ENCODE results near the gene COL15A1.
"Not testable (repeated sequence)": the region's sequence is repeated elsewhere in the genome, so short reads cannot be mapped to it uniquely, and the experiment has no call there.

Gene COL15A1

DNA sequence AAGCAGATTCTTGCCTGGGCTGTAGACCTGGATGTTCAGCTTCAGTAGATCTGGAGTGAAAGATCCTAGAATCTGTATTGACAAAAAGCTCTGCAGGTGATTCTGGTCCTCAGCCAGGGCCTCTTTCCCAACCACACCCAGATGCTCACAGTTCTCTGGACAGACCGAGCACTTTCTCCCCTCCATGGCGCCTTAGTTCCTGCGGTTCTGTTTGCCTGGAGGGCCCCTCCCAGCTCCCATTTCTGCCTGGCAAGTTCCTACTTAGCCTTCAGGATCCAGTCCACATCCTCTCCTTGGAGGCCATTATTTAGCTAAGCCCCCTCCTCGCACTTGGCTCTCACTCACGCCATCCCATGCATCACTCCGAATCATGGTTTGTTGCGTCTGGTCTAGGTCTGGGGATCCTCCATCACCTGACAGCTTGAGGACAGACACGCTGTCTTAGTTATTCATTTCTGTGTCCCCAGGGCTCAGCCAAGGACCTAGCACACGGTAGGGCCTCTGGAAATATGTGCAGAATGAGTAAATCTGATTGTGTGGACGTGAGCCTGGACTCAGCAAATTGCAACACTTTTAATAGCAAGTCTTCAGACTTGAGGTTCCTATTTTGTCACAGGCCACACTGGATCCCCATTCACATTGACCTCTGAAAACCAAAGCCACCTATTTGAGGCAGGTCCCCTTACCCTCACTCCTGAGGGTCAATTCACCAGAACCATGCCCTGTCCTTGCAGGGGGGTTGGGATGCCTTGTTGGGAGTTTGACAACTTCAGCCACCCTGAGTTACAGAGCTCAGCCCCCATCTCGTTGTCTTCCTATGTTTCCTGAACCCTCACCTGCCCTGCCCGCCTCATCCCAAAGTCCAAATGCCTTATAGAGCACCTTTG lies 50.7 kb downstream of the COL15A1 start:
- DNase-seq (ENCODE audit: low spot score), result no peak

DNA sequence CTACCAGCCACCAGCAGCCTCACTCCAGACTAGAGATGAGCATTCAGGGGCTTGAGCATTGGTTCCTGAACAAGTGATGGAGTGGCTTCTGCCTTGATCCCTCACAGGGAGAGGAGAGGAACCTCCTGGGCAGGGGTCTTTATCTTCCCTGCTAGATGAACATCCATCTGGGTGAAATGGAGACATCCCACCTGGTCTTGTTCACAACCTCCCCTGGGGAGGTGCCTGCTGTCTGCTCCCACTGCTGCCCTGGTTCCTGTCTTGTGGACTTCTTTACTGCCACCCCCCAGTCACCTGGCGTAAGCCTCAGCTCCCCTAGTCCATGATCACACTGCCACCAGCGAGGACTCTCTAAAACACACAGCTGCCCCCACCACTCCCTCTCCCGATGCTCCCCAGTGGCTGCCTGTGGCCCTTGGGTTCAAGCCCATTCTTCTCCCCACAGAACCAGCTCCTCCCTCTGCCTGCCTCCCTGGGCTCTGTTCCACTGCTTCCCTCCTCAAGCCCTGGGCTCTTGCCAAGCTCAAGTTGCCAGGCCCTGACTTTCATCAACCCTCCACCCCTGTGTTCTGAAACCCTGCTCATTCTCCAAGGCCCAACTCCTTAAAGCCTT lies 51.5 kb downstream of the COL15A1 start:
- DNase-seq (ENCODE audit: low spot score), result no peak

DNA sequence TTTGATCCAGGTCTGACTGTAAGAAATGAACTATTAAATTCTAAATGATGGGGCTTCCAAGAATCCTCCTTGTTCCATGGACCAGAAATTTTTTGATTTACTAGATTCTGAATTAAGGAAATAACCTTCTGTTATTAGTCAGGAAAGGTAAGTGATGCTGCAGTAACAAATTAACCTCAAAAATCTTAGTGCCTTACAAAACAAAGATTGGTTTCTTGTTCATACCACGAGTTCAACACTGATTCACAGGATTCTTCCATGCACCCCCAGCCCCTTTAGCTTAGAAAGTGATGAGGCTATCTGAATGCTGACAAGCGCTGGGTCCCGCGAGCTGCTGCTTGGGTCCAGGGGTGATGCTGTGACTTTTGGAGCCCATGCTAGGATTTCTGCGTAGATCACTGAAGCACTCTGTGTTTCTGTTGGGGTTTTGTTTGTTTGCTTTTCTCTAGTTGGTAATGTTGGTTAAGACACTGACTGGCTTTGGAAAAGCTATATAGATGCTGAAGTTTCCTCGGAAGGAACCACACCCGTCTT lies 52.3 kb downstream of the COL15A1 start:
- DNase-seq (ENCODE audit: low spot score), result no peak

DNA sequence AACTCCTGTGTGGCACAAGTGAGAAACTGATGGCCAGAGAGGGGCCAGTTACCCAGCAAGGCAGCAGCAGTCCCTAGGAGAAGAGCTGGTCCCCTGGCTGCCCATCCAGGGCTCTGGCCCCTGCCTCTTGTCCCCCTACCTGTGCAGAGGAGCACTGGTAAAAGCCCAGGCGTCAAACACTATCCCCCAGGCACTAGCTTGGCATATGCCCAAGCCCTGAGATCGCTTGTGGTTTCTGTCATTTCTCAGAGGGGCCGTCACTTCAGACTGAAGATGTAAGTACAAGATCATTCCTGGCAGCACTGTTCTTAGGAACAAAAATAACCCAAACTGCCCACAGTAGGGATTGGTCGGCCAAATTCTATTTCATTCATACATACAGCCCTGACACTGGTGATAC lies 53.9 kb downstream of the COL15A1 start:
- DNase-seq (ENCODE audit: low spot score), result no peak

DNA sequence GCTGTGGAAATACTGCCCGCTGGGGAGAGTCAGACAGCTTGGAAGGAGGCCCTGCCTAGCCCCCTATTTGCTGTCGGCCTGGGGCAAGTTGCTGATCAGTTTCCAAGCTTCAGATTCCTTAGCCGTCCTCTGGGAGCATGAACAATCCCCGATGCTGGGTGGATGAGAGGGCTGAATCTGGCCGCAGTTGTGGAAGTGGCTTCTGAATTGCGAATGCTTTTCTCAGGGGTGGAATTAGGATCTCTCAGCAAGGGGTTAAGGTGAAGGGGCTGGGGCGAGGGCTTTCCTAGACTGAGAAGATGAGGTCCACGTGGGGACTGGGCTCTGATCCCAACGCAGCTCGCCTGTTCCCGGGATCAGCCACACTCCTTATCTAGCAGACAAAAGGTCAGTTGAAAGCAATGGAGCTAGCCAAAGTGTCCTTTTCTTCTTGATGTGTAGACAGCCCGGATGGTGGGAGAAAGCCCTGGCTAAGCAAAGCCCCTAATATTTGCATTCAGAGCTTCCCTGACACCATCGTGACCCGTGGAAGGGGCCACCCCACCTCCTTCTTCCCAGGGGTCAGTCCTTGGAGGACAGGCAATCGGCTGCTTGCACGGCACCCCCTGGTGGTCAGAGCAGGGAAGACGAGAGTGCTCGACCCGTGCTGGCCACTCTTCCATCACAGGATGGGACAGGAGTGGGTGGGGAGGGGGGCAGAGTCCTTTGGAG lies 54.9 kb downstream of the COL15A1 start:
- peak; percentile 45 for DNase-seq (ENCODE audit: low spot score)

DNA sequence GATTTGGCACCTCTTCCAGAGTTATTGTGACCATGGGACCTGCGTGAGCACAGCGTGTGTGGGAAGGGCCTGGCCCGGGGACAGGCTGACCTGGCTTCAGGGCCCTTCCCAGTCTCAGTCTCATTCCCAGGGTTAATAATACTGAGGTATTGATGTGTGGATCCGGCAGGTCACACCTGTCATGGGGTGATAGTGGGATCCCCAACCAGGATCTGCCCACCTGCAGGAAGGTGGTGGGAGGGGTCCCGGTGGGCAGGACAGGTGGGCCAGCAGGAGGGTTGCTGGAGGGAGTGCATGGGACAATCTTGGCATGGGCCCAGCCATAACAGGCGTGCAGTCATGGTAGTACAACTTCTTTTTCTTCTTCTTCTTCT lies 55.4 kb downstream of the COL15A1 start:
- DNase-seq (ENCODE audit: low spot score), result no peak

DNA sequence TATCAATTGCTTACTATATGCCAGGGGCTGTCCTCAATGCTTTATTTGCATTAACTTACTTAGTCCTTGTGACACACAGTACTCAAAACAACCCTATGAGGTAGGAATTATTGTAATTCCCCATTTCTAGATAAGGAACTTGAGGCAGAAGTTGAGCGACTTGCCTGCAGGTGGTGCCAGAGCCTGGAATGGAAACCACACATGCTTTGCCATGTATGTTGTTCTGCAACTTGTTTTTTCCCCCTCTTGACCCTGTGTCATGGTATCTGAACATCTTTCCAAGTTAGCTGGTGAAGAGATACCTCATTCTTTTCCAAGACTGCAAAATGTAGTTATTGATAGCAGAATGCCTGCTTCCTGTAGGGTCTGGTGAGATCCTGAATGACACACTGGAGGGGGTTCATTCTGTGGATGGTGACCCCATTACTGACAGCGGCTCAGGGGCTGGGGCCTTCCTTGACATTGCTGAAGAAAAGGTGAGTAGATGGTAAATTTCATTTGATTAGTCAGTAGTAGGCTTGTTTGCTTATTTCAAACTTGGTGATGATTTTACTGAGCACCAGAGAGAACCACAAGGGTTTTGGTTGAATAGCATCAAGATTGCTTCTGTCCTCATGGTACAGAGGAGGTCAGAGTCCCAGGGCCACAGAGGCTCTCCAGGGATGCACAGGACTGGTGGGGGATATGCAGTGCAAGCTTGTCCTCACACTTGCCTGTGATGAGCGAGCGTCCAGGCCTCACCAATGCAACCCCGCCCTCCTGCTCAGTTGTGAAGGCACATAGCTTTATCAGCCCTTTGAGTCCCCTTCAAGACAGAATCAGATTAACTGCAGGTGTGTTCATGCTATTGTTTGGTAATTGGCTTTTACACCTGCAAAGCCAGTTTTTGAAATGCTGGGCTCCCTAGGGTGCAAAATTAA lies 57.0 kb downstream of the COL15A1 start:
- DNase-seq (ENCODE audit: low spot score), result peak; percentile 65

DNA sequence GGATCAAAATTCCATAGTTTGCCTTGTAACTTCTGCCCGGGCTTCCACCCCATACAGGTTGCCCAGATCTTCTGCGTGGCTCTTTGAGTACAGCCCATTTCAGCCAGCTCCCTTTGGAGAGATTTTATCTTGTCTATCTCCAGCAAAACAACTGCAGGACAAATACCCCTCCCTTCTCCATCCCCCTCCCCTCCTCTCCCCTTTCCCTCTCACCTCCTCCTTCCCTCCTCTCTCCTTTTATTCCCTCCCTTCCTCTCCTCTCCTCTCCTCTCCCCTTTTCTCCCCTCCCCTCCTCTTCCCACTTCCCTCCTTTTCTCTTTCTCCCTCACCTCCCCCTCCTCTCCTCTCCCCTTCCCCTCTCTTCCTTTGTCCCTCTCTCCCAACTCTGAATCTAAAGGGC lies 58.2 kb downstream of the COL15A1 start:
- DNase-seq (ENCODE audit: low spot score), result no peak

DNA sequence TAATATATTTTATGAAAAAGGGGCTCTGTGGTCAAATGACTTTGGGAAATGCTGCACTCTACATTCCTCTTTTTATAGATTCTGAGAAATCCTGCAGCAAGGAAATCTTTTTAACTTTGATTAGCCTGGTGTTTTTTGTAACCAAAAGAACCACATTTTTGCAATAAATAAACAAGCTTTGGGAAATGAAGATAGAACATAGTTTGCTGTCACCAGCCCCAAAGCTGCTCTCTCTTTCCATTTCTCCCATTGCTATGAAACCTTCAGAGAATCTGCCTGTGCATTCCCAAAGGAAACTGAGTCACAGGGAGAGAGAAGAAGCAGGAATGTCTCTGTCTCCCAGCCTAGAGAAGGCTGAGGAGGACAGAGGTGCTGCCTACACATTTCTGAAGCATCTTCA lies 59.0 kb downstream of the COL15A1 start:
- no peak for DNase-seq (ENCODE audit: low spot score)

DNA sequence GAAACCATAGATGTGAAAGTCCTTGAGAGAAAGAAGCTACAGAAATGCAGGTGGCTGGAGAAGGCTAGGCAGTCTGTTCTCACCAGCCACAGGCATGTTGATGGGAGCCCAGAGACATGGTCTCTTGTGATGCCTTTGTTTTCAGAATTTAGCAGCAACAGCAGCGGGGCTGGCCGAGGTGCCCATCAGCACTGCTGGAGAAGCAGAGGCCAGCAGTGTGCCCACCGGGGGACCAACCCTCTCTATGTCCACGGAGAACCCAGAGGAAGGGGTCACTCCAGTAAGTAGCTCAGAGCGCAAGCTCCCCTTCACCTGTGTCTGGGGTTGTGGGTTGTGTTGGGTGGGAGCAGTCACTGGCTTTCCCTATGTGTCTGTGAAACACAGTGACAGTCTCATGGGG lies 59.6 kb downstream of the COL15A1 start:
- no peak for DNase-seq (ENCODE audit: low spot score)

DNA sequence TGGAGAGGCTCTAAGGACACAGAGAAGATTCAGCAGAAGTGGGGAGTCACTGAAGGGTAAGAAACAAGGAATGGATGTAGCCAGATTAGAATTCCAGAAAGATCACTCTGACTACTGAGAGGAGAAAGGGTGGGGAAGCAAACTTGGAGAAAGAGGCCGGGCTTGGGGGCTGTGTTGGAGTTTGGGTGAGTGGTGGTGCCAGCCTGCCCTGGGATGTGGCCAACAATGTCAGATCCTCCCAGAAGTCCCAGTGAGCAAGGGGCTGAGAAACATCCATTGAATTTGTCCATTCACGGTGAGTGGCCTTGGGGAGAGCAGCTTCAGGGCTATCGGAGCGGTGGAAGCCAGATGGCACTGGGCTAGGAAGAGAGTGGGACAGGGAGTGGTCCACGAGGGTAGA lies 60.4 kb downstream of the COL15A1 start:
- no peak for DNase-seq (ENCODE audit: low spot score)

DNA sequence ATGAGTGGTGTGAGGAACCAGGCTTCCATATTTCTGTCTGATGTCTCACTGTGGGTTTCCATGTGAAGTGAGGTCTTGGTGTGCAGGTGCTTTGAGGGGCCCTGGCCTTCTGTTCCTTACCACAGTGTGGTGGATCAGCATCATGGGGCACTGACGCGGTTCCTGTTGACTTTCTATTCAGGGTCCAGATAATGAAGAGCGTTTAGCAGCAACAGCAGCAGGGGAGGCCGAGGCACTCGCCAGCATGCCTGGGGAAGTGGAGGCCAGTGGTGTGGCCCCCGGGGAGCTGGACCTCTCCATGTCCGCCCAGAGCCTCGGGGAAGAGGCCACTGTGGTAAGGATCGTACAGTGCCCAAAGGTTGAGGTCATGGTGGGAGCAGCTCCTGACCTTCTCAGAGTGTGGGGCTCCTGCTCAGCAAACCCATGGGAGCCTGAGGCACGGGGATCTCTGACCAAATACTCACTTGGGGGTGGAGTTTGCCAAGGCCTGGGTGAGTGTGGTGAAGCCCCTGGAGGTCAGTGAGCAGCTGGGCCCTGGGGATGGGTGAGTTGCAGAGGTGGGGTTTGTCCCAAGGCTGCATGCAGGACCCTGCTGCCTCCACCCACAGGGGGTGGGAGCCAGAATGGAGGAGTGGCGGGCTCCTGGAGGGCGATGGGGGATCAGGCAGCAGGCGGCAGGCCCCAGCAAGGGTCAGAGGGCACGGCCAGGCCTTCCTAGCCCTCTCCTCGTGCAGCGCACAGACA lies 61.2 kb downstream of the COL15A1 start:
- no peak for DNase-seq (ENCODE audit: low spot score)

DNA sequence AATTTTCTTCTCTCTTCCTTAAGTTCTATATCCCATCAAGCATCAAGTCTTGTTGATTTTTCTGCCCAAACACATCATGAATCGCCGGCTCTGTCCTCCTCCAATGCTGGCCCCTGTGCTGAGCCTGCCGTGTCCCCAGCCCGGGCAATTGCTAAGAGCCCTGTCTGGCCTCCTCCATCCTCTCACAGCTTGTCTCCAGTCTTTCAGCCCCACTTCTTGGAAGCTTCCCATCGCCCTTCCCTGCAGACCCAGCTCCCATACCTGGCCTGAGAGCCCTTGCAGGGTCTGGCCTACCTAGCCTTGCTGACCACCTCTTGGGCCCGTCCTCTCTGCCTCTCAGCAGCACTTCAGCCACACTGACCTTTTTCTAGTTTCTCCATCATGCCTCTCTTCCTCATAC lies 61.9 kb downstream of the COL15A1 start:
- DNase-seq (ENCODE audit: low spot score), result no peak

DNA sequence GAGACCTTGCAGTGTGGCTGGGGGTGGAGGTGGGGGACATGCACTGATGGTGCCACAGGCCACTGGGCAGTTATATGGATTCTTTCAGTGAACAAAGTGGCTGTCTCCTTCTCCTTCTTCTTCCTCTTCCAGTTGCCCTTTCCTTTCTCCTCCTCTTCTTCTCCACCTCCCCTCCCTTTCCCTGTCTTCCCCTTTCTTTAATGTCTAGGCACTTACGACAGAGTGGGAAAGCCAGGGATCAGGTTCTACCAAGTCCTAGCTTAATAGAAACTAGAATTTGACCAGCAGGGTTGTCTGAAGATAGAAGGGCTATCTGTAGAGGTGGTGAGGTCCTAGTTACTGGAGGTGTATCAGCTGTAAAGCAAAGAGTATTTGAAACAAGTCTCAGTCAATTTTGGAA lies 62.8 kb downstream of the COL15A1 start:
- DNase-seq (ENCODE audit: low spot score), result no peak

DNA sequence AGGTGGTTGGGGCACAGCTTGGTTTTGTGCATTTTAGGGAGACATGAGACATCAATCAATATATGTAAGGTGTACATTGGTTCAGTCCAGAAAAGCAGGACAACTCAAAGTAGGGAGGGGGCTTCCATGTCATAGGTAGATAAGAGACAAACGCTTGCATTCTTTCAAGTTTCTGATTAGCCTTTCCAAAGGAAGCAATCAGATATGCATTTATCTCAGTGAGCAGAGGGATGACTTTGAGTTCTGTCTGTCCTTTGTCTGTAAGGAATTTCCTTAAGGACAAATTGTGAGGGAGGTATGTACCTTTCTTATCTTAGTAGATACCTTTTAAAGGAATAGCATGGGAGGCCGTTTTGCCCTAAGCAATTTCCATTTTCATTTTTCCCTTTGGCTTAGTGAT lies 63.3 kb downstream of the COL15A1 start:
- DNase-seq (ENCODE audit: low spot score), result no peak

DNA sequence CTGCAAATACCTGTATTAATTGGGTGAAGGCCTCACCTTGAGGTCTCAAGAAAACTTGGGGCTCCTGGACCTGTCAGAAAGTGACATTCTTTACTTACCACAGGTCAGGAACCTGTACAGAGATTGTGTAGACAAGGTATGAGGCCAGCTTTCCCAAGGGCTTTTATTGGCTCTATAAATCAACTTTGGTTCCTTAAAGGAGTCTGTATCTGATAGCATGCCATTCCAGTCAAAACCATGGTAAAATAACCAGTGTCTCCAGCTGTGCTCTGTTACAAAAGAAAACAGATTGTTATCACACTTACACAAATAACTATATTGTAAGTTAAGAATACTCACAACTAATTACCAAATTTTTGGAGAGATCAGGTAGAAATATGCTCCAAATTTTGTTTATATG lies 64.5 kb downstream of the COL15A1 start:
- no peak for DNase-seq (ENCODE audit: low spot score)

DNA sequence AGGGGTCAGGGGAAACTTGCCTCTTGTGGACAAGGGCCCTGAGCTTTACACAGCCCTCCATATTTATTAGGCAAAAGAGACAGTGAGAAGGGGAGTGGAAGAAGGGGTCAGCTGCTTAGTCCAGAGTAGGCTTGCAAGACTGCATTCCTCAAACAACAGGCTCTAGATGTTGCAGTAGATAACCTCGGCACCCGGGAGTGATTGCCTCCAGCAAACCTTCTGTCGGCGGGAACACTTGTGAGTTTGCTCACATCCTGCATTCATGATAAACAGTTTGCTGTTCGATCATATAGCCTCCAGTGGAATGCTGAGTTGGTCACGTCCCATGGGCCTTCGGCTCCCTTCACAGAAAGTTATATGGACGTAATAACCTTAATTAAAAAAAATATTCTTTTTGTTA lies 66.7 kb downstream of the COL15A1 start:
- not testable (repeated sequence) for DNase-seq (ENCODE audit: low spot score)

DNA sequence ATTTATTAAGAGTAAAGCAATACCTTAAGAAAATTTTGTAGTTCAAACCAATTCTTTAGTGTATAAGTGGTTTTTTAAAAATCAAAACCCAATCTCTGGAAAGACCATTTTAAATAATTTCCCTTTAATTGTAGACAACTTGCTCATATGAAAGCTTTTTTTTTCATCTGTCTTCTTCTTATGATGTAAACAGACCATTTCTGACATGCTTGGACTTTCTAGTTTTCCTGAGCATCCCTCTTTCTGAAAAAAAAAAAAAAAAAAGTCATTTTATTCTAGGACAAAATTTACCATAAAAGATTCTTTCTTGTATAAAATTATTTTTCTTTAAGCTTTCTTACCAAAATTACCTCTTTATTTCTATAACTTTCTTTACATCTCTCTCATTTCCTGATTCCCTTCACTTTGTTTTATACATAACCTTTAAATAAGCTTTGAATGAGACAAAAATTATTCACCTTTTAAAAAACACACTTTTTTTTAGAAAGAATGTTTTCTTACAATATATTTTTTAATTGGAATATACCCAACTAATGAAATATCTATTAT lies 67.5 kb downstream of the COL15A1 start:
- DNase-seq (ENCODE audit: low spot score), result no peak

DNA sequence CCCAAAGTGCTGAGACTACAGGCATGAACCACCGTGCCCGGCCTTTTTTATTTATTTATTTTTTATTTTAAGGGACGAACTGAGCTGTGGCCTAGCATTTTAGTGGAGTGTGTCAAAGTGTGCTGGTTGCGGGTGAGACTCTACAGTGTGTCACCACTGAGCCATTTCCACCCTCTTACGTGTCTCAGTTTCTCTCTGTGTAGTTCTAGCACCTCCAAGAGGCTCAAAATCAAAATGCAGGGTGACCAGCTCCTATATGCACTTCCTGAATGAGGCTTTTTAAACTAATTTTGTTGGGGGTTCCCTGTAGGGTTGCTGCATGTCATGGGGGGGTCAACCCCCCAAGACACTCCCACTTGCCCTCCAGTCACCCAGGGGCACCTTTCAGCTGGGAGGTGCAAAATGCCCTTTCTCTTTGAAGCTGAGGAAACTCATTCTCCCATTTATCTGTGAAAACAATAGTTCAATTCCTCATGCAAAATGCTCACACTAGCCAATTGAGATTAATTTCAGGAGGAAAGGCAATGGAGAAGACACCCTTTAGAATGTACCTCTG lies 69.3 kb downstream of the COL15A1 start:
- peak; percentile 28 for DNase-seq (ENCODE audit: low spot score)

DNA sequence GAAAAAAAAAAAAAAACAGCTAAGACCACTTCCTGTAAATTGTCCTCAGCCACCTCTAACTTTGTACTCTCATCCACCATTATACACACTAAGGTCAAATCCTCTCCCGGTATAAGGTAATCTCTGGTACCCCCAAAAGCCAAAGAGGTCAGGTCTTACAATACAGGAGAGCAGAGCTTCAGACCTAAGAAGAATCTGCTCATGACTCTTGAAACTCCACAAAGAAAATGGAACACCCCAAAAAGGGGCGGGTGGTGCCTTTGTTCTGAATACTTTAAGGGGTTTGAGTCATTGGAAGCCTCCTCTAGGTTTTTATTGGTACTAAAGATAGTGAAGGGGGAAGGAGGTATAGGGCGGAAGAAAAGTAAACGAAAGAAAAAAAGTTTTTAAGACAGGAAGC lies 69.8 kb downstream of the COL15A1 start:
- peak; percentile 41 for DNase-seq (ENCODE audit: low spot score)
